ENCODE results near the gene KDF1.
"Not testable (repeated sequence)": the region's sequence is repeated elsewhere in the genome, so short reads cannot be mapped to it uniquely, and the experiment has no call there.

The KDF1 gene

DNA sequence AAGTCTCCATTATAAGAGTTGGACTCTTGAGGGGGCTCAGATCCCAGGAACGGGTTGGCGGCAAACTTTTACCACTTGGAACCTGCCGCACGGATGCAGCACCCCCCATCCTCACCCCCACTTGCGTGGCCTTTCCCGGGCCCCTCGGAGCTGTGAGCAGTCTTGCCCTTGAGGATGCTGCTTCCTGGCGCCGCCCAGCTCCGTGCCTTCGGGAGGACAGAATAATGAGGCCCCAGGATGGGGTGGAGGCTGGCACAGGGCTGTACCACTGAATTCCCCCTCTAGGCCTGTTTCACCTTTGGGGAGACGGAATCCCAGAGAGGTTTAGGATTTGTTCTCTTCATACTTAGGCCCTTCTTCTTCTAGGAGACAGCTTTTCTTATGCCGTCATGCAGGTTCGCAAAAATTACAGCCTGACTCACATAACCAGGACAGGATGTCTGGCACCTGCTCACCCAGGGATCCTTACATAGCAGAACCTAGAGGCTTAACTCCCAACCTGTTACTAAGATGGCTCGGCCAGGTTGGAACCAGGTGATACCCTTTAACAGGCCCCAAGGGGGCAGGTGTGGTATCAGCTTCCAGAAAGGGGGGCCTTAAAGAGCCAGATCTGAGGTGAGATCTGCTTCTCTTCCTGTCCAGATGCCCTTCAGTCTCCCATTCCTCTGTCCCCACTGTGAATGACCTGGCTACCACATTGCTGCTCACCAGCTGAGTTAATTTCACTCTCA lies 34.7 kb upstream of the KDF1 start:
- no peak for DNase-seq (ENCODE audit: low read depth in 1 of 2, low spot score in 1 of 2)

DNA sequence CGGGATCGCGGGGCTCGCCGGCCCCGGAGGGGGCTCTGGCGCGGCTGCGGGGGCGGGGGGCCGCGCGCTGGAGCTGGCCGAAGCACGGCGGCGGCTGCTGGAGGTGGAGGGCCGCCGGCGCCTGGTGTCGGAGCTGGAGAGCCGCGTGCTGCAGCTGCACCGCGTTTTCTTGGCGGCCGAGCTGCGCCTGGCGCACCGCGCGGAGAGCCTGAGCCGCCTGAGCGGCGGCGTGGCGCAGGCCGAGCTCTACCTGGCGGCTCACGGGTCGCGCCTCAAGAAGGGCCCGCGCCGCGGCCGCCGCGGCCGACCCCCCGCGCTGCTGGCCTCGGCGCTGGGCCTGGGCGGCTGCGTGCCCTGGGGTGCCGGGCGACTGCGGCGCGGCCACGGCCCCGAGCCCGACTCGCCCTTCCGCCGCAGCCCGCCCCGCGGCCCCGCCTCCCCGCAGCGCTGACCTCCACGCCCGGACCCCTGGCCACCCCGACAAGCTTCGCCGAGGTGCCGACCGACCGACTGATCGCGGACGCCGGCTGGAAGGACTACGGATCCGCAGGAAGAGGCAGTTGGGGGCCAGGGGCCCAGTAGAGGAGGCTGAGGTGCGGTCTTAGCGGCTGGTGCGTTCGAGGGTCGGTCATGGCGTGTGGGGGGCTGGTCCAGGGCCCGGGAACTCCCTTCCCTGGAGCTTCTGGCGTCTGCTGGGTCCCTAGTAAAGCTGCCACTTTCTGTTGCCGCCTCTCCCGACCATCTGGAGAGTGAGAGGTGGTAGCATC lies 33.9 kb upstream of the KDF1 start:
- no peak for DNase-seq (ENCODE audit: low read depth in 1 of 2, low spot score in 1 of 2)

DNA sequence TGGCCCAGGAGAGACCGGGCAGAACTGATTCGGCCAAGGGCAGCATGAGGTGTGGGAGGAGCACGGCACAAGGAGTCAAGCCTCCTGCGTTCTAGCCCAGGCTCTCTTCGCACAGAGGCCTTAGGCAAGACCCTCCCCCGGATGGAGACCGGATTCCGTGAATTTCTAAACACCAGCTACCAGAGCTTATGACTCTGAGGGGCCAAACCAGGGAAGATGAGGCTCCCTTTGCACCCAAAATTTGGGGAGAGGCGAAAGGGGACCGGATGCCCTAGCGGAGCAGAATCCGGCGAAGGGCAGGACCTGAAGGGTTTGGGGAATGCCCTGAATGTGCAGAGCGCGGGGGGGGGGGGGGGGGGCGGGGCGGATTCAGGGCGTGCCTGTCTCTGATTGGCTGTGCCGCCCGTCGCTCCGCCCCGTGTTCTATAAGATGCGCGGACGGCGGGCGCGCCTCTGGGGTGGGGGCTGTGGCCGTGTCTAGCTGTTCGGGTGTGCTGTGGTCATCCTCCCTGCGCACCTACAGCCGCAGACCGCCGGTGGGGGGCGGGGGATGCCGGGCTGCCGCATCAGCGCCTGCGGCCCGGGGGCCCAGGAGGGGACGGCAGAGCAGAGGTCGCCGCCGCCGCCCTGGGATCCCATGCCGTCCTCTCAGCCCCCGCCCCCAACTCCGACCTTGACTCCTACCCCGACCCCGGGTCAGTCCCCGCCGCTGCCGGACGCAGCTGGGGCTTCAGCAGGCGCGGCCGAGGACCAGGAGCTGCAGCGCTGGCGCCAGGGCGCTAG lies 33.2 kb upstream of the KDF1 start, which contains the start of gene TRNP1:
Gene TRNP1 (plus strand): TSS at position 456 of the 783 bp plus-strand sequence. CDS start 95 bp downstream, at position 551.
- peak; percentile 31 to 55 for DNase-seq (ENCODE audit: low read depth in 1 of 2, low spot score in 1 of 2)

DNA sequence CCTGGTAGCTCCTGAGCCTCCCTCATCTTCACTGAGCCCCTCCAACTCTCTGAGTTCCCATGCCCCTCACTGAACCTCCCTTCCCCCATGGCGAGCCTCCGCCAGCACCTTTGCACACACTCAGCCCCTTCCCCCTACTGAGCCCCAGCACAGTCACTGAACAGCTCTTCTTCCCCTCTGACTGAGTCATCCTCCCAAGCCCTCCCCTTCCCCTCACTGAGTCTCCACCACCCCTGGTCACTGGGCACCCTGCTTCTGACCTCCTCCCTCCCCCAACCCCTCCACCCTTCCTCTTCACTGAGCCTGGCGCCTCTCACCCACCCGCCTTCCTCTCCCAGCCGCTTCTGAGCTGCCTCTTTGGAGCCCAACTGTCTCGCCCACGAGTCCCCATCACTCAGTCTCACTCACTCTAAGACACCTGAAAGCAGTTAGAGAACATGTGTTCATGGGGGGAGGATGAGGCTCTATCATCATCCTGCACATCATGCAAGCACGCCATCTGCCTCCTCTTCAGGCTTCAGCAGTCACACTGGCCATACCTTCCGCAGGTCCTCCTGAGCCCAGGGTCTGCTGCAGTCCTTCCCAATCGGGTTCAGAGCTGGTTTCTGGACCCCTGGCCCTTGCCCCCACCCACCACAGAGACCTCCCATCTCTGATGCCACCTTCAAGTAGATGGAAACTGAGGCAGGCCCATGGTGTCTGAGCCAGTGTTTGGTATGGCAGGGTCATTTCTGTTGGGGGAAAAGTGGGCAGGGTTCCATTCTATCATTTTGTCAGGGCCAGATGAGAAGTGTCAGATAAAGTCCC lies 31.2 kb upstream of the KDF1 start:
- no peak for DNase-seq (ENCODE audit: low read depth in 1 of 2, low spot score in 1 of 2)

DNA sequence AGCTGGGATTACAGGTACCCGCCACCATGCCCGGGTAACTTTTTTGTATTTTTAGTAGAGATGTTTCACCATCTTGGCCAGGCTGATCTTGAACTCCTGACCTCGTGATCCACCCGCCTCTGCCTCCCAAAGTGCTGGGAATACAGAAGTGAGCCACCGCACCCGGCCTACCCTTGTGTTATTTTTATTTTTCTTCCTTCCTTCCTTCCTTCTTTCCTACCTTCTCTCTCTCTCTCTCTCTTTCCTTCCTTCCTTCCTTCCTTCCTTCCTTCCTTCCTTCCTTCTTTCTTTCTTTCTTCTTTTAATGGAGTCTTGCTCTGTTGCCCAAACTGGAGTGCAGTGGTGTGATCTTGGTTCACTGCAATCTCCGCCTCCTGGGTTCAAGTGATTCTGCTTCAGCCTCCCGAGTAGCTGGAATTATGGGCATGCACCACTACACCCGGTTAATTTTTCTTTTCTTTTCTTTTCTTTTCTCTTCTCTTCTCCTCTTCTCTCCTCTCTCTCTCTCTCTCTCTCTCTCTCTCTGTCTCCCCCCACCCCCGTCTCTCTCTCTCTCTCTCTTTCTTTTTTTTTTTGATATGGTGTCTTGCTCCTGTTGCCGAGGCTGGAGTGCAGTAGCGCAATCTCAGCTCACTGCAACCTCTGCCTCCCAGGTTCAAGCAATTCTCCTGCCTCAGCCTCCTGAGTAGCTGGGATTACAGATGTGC lies 29.3 kb upstream of the KDF1 start:
- not testable (repeated sequence) for DNase-seq (ENCODE audit: low read depth in 1 of 2, low spot score in 1 of 2)

DNA sequence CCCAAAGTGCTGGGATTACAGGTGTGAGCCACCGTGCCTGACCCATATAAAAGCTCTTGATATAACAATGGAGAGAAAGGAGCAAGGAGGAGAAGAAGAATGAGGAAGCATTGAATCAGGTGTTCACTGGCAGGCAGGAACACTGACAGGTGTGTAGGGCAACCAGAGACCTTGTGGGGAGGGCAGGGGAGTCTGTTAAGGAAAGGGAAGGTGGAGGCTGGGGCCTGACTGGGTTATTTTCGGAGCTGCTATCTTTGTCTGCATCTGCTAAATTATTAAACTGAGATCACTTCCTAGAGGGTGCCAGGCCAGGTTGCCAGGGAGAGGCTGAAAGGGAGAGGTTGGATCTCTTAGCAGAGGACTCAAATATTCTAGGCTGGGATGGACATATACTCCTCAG lies 26.4 kb upstream of the KDF1 start:
- DNase-seq (ENCODE audit: low read depth in 1 of 2, low spot score in 1 of 2): no peak

DNA sequence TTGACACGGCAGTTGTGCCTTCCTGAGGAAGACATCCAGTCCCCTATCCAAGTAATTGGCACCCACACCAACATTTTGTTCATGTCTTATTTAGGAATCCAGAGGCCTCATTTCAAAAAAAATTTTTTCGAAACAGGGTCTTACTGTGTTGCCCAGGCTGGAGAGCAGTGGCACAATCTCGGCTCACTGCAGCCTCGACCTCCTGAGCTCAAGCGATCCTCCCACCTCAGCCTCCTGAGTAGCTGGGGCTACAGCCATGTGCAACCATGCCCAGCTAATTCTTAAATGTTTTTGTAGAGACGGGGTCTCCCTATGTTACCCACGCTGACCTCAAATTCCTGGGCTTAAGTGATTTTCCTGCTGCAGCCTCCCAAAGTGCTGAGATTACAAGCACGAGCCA lies 24.0 kb upstream of the KDF1 start:
- DNase-seq (ENCODE audit: low read depth in 1 of 2, low spot score in 1 of 2): no peak

DNA sequence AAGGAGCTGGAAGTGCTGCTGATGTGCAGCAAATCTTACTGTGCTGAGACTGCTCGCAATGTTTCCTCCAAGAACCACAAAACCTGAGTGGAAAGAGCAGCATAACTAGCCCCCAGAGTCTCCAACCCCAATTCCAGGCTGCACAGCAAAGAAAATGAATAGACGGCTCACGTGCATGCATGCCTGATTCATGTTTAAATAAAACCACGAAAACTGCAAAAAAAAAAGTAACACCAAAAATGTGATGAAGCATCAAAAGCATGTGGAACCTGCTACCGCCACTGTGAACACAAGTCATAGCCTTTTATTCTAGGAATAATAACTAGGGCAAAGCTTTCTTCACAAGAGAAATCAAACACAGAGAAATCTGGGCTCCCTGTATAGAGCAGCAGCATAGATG lies 23.6 kb upstream of the KDF1 start:
- no peak for DNase-seq (ENCODE audit: low read depth in 1 of 2, low spot score in 1 of 2)

DNA sequence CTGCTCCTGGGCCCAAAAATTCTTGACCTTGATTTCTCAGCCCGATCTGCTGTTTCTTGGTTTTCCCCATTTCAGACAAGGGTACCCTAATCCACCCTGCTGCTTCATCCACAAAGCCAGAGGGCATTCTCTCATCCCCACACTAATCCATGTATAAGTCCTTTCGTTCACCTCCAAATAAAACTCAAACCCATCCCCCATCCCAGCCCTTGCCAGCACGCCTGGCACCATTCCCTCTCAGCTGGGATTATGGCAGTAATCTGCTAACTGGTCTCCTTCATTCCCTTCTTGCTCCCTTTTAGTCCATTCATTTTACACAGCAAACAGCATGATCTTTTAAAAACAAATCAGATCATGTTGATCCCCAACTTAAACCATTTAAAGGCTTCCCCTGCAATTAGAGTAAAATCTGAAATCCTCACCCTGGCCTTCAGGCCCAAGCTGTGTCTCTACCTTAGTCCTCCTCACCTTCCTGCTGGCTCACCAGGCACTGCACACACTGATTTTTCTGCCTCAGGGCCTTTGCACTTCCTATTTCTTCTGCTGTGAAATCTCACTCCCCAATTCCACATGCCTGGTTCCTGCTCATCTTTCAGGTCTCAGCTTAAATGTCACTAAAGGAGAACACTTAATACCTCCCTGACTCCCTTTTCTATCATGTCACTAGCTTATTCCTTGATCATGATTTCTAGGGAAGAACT lies 21.0 kb upstream of the KDF1 start:
- no peak for DNase-seq (ENCODE audit: low read depth in 1 of 2, low spot score in 1 of 2)

DNA sequence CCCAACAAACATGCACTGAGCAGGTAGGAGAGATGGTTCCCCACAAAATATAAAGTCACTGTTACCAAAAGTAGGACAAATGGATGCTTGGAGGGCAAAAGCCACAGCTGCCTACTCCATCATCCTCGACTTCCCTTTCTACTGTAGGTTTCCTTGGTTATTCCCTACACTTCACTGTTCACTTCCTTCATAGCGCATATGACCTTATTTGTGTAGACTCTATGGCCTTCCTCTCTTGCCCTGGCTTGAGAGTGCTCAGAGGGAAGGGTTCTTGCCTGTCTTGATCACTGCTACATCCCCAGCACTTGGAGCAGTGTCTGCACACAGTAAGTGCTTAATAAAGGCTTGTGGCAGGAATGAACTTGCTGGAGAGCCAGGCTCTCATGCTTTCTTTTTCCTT lies 18.6 kb upstream of the KDF1 start:
- DNase-seq (ENCODE audit: low read depth in 1 of 2, low spot score in 1 of 2): no peak

DNA sequence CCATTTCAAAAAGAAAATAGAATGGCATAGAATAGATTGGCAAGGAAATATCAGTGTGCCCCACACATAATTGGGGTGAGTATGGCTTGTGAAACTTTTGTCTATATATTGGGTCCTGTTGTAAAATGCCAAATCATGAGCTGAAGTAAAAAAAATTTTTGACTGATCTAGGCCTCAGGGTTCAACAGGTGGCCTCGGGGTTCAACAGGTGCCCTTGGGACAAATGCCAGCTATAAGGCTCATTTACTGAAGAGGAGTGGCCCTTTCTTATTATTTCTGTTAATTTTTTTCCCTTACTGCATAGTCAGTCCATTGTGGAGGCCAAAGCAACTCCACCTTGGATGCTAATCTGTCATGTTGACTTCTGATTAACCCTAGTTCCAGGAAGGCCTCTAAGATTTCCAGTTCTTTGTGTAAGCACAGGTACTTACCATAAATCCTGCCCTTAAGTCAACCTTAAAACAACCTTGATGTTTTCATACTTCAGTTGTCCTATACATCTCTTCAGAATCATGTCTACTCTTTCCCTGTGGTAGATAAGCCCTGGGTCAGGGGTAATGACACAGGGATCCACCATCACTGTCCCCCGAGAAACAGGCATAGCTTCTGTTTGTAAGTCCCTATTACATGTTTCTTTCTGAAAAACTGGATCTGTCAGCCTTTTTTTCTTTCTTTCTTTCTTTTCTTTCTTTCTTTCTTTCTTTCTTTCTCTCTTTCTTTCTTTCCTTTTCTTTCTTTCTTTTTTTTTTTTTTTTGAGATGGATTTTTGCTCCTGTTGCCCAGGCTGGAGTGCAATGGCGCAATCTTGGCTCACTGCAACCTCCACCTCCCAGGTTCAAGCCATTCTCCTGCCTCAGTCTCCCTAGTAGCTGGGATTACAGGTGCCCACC lies 16.6 kb upstream of the KDF1 start:
- no peak for DNase-seq (ENCODE audit: low read depth in 1 of 2, low spot score in 1 of 2)

DNA sequence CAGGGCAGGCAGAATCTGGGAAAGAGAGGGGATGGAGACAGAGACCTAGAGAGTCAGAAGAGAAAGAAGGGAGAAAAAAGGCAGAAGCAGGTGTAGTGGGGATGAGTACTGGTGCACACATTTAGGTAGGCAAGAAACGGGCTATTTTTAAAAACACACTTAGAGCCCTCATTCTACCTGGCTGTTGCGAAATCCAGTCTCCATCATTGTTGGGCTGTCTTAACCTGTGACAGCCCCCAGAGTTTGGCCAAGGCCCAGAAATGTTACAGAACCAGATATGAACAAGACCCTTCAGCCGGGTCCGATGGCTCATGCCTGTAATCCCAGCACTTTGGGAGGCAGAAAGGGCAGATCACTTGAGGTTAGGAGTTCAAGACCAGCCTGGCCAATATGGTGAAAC lies 12.6 kb upstream of the KDF1 start:
- DNase-seq (ENCODE audit: low read depth in 1 of 2, low spot score in 1 of 2): no peak

DNA sequence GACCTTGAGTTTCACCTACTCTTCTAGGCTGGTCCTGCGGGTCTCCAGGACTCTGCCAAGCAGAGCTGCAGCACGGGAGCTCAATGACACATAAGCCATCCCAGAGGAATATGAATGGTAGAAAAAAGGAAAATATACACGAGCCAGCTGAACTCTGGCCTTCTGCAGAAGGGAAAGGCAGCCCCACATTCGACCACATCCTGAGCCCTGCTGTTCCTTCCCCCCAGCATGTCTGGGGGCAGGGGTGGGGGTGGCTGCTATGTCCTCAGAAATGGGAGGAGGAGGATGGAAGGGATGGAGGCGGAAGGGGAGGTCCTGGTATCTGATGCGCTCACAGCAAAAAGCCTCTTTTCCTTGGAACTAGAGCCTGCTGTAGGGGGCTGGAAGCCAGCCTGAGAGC lies 12.1 kb upstream of the KDF1 start:
- no peak for DNase-seq (ENCODE audit: low read depth in 1 of 2, low spot score in 1 of 2)

DNA sequence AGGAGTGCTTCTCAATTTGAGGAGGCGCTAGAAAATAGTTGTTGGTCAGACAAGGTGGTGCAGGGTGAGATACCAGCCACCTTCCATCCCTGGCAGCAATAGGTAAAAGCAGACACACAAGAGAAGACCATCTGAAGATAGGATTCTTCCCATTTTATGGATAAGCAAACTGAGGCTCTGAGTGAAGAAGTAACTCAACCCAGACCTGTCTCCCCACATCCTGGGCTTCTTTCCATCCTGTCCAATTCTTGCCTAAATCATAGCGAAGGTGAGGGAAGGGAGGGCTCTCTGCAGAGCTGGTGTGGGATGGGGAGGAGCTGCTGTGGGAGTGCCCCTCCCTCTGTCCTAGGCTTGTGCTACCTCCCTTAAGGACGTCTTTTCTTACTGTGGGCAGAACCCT lies 11.3 kb upstream of the KDF1 start:
- no peak for DNase-seq (ENCODE audit: low read depth in 1 of 2, low spot score in 1 of 2)

DNA sequence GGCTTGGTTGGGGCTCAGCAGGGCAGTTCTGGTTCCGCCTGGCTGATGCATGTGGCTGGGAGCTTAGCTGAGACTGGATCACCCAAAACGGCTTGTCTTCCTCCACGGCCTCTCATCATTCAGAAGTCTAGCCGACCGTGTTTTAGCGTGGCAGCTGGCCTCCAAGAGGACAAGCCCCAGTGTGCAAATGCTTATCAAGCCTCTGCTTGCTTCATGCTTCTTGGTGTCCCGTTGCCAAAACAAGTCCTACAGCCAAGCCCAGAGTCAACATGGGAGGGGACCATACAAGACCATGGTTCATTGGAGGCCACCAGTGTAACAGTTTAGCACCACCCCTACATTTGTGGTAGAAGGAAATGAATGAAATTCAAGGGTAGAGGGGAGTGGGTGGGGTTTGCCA lies 10.5 kb upstream of the KDF1 start:
- no peak for DNase-seq (ENCODE audit: low read depth in 1 of 2, low spot score in 1 of 2)

DNA sequence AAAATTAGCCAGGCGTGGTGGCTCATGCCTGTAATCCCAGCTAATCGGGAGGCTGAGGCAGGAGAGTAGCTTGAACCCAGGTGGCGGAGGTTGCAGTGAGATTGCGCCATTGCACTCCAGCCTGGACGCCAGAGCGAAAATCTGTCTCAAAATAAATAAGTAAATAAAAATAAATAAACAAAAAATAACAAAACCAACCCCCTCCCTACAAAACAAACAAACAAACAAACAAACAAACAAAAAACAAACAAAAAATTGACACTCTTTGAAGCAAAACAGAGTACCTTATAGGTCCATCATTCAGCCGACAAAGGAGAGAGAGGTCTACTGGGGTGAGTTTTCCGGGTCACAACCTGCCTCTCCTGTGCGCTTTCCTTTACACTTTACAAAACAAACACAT lies 5.4 kb upstream of the KDF1 start:
- no peak for DNase-seq (ENCODE audit: low read depth in 1 of 2, low spot score in 1 of 2)

DNA sequence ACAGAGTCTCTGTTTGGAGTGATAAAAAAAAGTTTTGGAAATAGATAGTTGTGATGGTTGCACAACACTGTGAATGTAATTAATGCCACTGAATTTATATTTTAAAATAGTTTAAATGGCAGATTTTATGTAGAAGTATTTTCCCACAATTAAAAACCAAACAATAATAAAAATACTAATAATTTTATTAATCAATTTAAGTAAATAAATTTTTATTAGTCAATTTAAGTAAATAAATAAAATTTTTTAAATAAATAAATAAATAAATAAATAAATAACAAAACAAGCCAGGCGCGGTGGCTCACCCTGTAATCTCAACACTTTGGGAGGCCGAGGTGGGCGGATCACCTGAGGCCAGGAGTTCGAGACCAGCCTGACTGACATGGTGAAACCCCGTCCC lies 4.9 kb upstream of the KDF1 start:
- DNase-seq (ENCODE audit: low read depth in 1 of 2, low spot score in 1 of 2): no peak

DNA sequence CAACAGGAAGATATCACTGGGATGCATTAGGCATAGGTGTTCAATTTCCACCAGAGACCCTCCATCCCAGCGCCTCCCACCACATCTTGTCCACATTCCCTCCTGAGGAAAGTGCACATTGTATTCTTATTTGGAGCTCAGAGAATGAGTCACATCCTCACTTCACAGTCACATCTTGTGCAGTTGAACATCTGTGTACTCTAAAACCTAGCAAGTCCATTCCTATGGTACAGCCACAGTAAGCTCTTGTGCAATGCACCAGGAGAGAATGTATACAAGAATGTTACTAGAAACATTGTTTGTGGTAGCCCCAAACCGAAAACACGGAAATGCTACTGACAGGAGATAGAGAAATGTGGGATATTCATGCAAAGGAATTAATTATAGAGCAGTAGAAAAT lies 1.6 kb upstream of the KDF1 start:
- no peak for DNase-seq (ENCODE audit: low read depth in 1 of 2, low spot score in 1 of 2)

DNA sequence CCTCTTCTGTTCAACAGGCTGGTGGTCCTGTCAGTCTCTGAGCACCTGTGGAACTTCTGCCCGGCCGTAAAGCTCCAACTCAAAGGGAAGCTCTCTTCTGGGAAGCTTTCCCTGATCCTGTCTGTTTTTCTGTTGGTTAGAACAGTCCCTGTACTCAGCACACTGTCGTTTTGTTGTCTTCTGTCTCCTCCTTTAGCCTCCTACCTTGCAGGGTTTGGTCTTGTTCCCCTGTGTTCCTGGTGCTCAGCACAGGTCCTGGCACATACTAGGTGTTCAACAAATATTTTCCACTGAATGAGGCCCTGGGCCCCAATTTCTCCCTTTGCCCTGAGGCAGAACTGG lies 328 bp upstream of the KDF1 start:
- DNase-seq (ENCODE audit: low read depth in 1 of 2, low spot score in 1 of 2): no peak

Data from activated T-helper 1 cell treated with anti-CD3 and anti-CD28 coated beads, Interleukin-2, amount 50 U/mL, for 16 hours (primary cell).